KMS-11 (cell line): ENCODE measurements around the gene NECAB3.

Experiments
- H2AFZ ChIP-seq: fragments of 200-600 bp; sonication (generic); 2 replicates; pipeline ENCODE4 v1.6.1; 2016; ENCODE audit warnings: antibody characterized with exemption, mixed run types, low read depth
- H3K27ac ChIP-seq: fragments of 200-600 bp; sonication (generic); 2 replicates; pipeline ENCODE4 v1.6.1; 2016; ENCODE audit warnings: mild to moderate bottlenecking, mixed run types
- H3K27me3 ChIP-seq: fragments of 200-600 bp; sonication (generic); 2 replicates; pipeline ENCODE4 v1.6.1; 2017; ENCODE audit warnings: mild to moderate bottlenecking, low read depth, mixed run types, moderate library complexity; ENCODE audit not compliant: insufficient read depth
- H3K36me3 ChIP-seq: fragments of 200-600 bp; sonication (generic); 2 replicates; pipeline ENCODE4 v1.6.1; 2017; ENCODE audit warnings: mild to moderate bottlenecking, mixed run types; ENCODE audit not compliant: insufficient read depth
- H3K4me1 ChIP-seq: fragments of 200-600 bp; sonication (generic); 2 replicates; pipeline ENCODE4 v1.6.1; 2016; ENCODE audit warnings: mild to moderate bottlenecking, low read depth, mixed run types; ENCODE audit not compliant: poor library complexity, severe bottlenecking
- H3K4me2 ChIP-seq: fragments of 200-600 bp; sonication (generic); 2 replicates; pipeline ENCODE4 v1.7.0; 2016; ENCODE audit warnings: mild to moderate bottlenecking, mixed run types
- H3K4me3 ChIP-seq: fragments of 200-600 bp; sonication (generic); IDR thresholded peaks from 2 replicates; pipeline ENCODE4 v1.6.1; 2017; ENCODE audit warnings: low read depth, low read length, mixed read lengths; ENCODE audit not compliant: insufficient read depth
- H3K79me2 ChIP-seq: fragments of 200-600 bp; sonication (generic); 2 replicates; pipeline ENCODE4 v1.6.1; 2016; ENCODE audit warnings: low read depth, mixed run types; ENCODE audit not compliant: insufficient read depth
- H3K9ac ChIP-seq: fragments of 200-600 bp; sonication (generic); 2 replicates; pipeline ENCODE4 v1.6.1; 2016; ENCODE audit warnings: mild to moderate bottlenecking, mixed run types
- H4K20me1 ChIP-seq: fragments of 200-600 bp; sonication (generic); 2 replicates; pipeline ENCODE4 v1.6.1; 2016; ENCODE audit warnings: mild to moderate bottlenecking, mixed run types; ENCODE audit not compliant: insufficient read depth
- TF ChIP-seq, protein P1 (sequence below): fragments of 200-600 bp; sonication (generic); conservative IDR thresholded peaks from 2 replicates; pipeline ENCODE4 v1.6.1; 2017; ENCODE audit warnings: low read depth, mild to moderate bottlenecking, antibody characterized with exemption, low read length, moderate library complexity, mixed read lengths

The NECAB3 gene

DNA sequence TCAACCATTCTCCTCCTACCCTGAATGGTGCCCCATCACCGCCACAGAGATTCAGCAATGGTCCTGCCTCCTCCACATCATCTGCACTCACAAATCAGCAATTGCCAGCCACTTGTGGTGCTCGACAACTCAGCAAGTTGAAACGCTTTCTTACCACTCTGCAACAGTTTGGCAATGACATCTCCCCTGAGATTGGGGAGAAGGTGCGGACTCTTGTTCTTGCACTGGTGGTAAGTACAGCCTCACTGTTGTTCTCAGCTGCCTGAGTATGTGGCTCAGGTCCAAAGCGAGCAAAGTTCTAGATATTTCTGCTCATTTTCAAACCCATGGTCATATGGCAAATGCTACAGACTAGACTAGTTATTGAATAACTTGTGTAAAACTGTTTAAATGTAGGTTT, 63.1 kb downstream of the NECAB3 start:
- Histone ChIP-seq H3K36me3 (no peaks in the 10 kb centered on the region), H3K9ac (no peak overlapping the region), H3K27me3 (no peaks in the 10 kb centered on the region), H3K79me2 (no peaks in the 10 kb centered on the region), H3K27ac (no peak overlapping the region), H4K20me1 (no peaks in the 10 kb centered on the region), H3K4me2 (no peak overlapping the region), H3K4me3 (no peak overlapping the region), H3K4me1 (peaks cover 6% of the 10 kb centered on the region), H2AFZ (no peak overlapping the region)
- TF ChIP-seq, protein P1, sequence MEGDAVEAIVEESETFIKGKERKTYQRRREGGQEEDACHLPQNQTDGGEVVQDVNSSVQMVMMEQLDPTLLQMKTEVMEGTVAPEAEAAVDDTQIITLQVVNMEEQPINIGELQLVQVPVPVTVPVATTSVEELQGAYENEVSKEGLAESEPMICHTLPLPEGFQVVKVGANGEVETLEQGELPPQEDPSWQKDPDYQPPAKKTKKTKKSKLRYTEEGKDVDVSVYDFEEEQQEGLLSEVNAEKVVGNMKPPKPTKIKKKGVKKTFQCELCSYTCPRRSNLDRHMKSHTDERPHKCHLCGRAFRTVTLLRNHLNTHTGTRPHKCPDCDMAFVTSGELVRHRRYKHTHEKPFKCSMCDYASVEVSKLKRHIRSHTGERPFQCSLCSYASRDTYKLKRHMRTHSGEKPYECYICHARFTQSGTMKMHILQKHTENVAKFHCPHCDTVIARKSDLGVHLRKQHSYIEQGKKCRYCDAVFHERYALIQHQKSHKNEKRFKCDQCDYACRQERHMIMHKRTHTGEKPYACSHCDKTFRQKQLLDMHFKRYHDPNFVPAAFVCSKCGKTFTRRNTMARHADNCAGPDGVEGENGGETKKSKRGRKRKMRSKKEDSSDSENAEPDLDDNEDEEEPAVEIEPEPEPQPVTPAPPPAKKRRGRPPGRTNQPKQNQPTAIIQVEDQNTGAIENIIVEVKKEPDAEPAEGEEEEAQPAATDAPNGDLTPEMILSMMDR = no peak

DNA sequence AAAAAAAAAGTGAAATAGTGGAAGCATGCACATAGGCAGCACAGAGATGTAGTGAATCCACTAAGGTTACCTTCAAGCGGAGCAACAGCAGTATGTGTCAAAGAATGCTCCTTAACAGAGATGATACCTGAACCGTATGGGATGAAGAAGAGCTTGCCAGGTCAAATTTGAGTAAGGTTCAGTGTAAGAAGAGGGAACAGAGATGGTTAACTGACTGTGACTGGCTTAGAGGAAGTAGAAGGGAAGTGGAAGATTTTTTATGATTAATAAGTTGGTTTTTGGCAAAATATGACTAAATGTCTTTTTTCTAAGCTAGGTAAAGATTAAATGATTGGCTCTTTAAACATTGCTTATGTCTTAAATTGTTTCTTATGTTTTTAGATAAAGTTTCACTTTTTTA, 64.7 kb downstream of the NECAB3 start:
- H4K20me1 ChIP-seq = no peaks in the 10 kb centered on the region
- no peak overlapping the region for H2AFZ ChIP-seq
- TF ChIP-seq, protein P1 = no peak
- peaks cover 20% of the 10 kb centered on the region for H3K4me1 ChIP-seq
- no peaks in the 10 kb centered on the region for H3K79me2 ChIP-seq
- no peaks in the 10 kb centered on the region for H3K27me3 ChIP-seq
- H3K4me3 ChIP-seq = no peak overlapping the region
- H3K27ac ChIP-seq = no peak overlapping the region
- H3K9ac ChIP-seq = no peak overlapping the region
- H3K36me3 ChIP-seq = no peaks in the 10 kb centered on the region
- no peak overlapping the region for H3K4me2 ChIP-seq
